ENCODE results near the gene POLQ.

Gene POLQ

DNA sequence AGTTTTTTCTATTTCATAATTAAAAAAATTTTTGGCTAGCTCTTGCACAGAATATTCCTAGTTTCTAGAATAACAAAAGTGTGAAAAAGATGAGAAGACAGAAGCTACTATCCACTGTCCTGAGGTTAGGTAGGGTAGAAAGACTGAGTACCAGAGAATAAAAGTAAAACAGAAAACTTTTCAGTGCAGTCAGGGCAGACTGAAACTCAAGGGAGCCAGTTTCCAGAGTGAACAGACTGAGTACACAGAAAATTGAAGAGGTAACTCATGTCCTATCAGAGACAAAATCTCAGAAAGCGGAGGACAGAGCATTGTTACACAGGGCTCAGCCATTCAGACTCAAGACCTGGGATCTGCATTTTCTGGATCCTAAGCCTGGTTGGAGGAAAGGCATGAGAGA is 38.6 kb upstream of the POLQ start:
- no peak overlapping the region for H3K27ac ChIP-seq (ENCODE audit: low read length)
- no peak overlapping the region for H3K4me2 ChIP-seq (ENCODE audit: insufficient read depth, low read length)
- DNase-seq (no peak), ATAC-seq (ENCODE audit: insufficient read depth, low read depth) (no peak)
- TF ChIP-seq, protein P1, sequence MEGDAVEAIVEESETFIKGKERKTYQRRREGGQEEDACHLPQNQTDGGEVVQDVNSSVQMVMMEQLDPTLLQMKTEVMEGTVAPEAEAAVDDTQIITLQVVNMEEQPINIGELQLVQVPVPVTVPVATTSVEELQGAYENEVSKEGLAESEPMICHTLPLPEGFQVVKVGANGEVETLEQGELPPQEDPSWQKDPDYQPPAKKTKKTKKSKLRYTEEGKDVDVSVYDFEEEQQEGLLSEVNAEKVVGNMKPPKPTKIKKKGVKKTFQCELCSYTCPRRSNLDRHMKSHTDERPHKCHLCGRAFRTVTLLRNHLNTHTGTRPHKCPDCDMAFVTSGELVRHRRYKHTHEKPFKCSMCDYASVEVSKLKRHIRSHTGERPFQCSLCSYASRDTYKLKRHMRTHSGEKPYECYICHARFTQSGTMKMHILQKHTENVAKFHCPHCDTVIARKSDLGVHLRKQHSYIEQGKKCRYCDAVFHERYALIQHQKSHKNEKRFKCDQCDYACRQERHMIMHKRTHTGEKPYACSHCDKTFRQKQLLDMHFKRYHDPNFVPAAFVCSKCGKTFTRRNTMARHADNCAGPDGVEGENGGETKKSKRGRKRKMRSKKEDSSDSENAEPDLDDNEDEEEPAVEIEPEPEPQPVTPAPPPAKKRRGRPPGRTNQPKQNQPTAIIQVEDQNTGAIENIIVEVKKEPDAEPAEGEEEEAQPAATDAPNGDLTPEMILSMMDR (IDR thresholded peaks at IDR 0.05; ENCODE audit: borderline replicate concordance, extremely low read depth, low read length, poor library complexity, severe bottlenecking) = no peak
- no peak for TF ChIP-seq EZH2 (IDR thresholded peaks at IDR 0.05; ENCODE audit: borderline replicate concordance, low read depth, low read length, severe bottlenecking)
- no peaks in the 10 kb centered on the region for H3K4me1 ChIP-seq (ENCODE audit: insufficient read depth, low read length)
- H3K27me3 ChIP-seq (ENCODE audit: insufficient read depth, low read length, poor library complexity) = no peaks in the 10 kb centered on the region
- H3K9ac ChIP-seq (ENCODE audit: low read depth, low read length) = no peak overlapping the region
- H2AFZ ChIP-seq (ENCODE audit: low read depth, low read length) = no peak overlapping the region
- no peaks in the 10 kb centered on the region for H3K79me2 ChIP-seq (ENCODE audit: insufficient read depth, low read length)
- no peaks in the 10 kb centered on the region for H4K20me1 ChIP-seq (ENCODE audit: insufficient read depth, low read length)
- no peaks in the 10 kb centered on the region for H3K36me3 ChIP-seq (ENCODE audit: insufficient read depth, low read length)
- no peaks in the 10 kb centered on the region for H3K9me3 ChIP-seq (ENCODE audit: insufficient read depth, low read length, severe bottlenecking)
- no peak overlapping the region for H3K4me3 ChIP-seq (ENCODE audit: low read depth in 1 of 2, low read length in 2 of 2)

DNA sequence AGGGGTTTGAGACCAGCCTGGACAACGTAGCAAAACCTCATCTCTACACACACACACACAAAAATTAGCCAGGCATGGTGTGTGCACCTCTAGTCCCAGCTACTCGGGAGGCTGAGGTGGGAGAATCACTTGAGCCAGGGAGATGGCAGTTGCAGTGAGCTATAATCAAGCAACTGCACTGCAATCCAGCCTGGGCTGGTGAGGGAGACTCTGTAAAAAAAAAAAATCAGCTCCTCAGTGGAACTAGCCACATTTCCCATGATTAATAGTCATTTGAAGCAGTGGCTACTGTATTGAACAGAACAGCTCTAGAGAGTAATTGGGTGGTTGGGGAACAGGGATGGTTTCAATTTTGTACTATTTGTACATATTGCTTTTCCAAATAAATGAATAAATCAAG is 35.9 kb upstream of the POLQ start:
- no peak for DNase-seq
- no peak for ATAC-seq (ENCODE audit: insufficient read depth, low read depth)
- H3K4me3 ChIP-seq (ENCODE audit: low read depth in 1 of 2, low read length in 2 of 2) = no peak overlapping the region
- TF ChIP-seq, protein P1 (IDR thresholded peaks at IDR 0.05; ENCODE audit: borderline replicate concordance, extremely low read depth, low read length, poor library complexity, severe bottlenecking) = no peak
- no peak for TF ChIP-seq EZH2 (IDR thresholded peaks at IDR 0.05; ENCODE audit: borderline replicate concordance, low read depth, low read length, severe bottlenecking)
- H4K20me1 ChIP-seq (ENCODE audit: insufficient read depth, low read length) = no peaks in the 10 kb centered on the region
- H3K4me1 ChIP-seq (ENCODE audit: insufficient read depth, low read length) = no peaks in the 10 kb centered on the region
- H3K9me3 ChIP-seq (ENCODE audit: insufficient read depth, low read length, severe bottlenecking) = no peaks in the 10 kb centered on the region
- H3K4me2 ChIP-seq (ENCODE audit: insufficient read depth, low read length) = no peak overlapping the region
- no peaks in the 10 kb centered on the region for H3K36me3 ChIP-seq (ENCODE audit: insufficient read depth, low read length)
- H3K27me3 ChIP-seq (ENCODE audit: insufficient read depth, low read length, poor library complexity) = no peaks in the 10 kb centered on the region
- H3K79me2 ChIP-seq (ENCODE audit: insufficient read depth, low read length) = no peaks in the 10 kb centered on the region
- H3K9ac ChIP-seq (ENCODE audit: low read depth, low read length) = no peak overlapping the region
- no peak overlapping the region for H2AFZ ChIP-seq (ENCODE audit: low read depth, low read length)
- no peak overlapping the region for H3K27ac ChIP-seq (ENCODE audit: low read length)

DNA sequence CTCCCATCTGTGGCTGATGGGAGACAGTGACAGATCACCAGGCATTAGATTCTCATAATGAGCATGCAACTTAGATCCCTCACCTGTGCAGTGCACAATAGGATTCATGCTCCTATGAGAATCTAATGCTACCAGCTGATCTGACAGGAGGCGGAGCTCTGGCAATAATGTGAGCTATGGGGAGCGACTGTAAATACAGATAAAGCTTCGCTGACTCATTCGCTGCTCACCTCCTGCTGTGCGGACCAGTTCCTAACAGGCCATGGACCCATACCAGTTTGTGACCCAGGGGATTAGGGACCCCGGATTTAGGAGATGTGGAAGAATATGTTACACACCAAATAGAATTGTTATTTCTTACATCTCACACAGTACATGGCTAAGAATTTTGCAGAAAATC is 28.7 kb upstream of the POLQ start:
- Histone ChIP-seq H3K27ac (ENCODE audit: low read length) (no peak overlapping the region), H3K4me2 (ENCODE audit: insufficient read depth, low read length) (no peak overlapping the region), H4K20me1 (ENCODE audit: insufficient read depth, low read length) (no peaks in the 10 kb centered on the region), H3K27me3 (ENCODE audit: insufficient read depth, low read length, poor library complexity) (no peaks in the 10 kb centered on the region), H3K9me3 (ENCODE audit: insufficient read depth, low read length, severe bottlenecking) (no peaks in the 10 kb centered on the region), H3K4me1 (ENCODE audit: insufficient read depth, low read length) (no peaks in the 10 kb centered on the region), H3K9ac (ENCODE audit: low read depth, low read length) (no peak overlapping the region), H2AFZ (ENCODE audit: low read depth, low read length) (no peak overlapping the region), H3K4me3 (ENCODE audit: low read depth in 1 of 2, low read length in 2 of 2) (no peak overlapping the region), H3K79me2 (ENCODE audit: insufficient read depth, low read length) (no peaks in the 10 kb centered on the region), H3K36me3 (ENCODE audit: insufficient read depth, low read length) (no peaks in the 10 kb centered on the region)
- TF ChIP-seq, protein P1 (IDR thresholded peaks at IDR 0.05; ENCODE audit: borderline replicate concordance, extremely low read depth, low read length, poor library complexity, severe bottlenecking) = no peak
- TF ChIP-seq EZH2 (IDR thresholded peaks at IDR 0.05; ENCODE audit: borderline replicate concordance, low read depth, low read length, severe bottlenecking) = no peak
- DNase-seq (no peak), ATAC-seq (ENCODE audit: insufficient read depth, low read depth) (no peak)

DNA sequence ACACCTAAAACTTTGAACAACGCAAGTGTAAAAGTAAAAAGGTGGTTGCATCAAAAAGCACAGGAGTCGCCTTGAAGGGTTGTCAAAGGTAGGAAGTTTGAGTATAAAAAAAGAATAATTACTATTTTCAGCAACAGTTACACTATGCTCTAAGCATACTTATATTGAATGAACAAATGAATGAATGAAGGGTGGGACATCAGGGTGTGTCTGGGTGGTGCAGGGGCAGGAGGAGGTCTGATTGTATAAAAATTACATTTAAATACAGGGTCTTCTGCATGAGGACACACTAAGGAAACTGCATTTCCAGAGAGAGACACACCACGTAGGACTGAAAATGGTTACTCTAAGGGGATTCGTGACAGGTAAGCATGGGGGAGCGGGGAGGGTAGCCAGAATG is 21.9 kb upstream of the POLQ start, which contains the start of gene ARGFX:
Gene ARGFX, plus strand, starts transcription at position 301 of the 400 bp plus-strand sequence. CDS start 2,765 bp downstream, outside the sequence.
- Histone ChIP-seq H3K4me1 (ENCODE audit: insufficient read depth, low read length) (no peaks in the 10 kb centered on the region), H3K79me2 (ENCODE audit: insufficient read depth, low read length) (no peaks in the 10 kb centered on the region), H3K4me2 (ENCODE audit: insufficient read depth, low read length) (no peak within 1 kb of the TSS), H3K36me3 (ENCODE audit: insufficient read depth, low read length) (no peaks in the 10 kb centered on the region), H2AFZ (ENCODE audit: low read depth, low read length) (no peak within 1 kb of the TSS), H3K9me3 (ENCODE audit: insufficient read depth, low read length, severe bottlenecking) (no peaks in the 10 kb centered on the region), H3K27ac (ENCODE audit: low read length) (no peak within 1 kb of the TSS), H4K20me1 (ENCODE audit: insufficient read depth, low read length) (no peaks in the 10 kb centered on the region), H3K27me3 (ENCODE audit: insufficient read depth, low read length, poor library complexity) (no peaks in the 10 kb centered on the region), H3K9ac (ENCODE audit: low read depth, low read length) (no peak within 1 kb of the TSS), H3K4me3 (ENCODE audit: low read depth in 1 of 2, low read length in 2 of 2) (no peak within 1 kb of the TSS)
- no peak for ATAC-seq (ENCODE audit: insufficient read depth, low read depth)
- DNase-seq = no peak
- TF ChIP-seq, protein P1 (IDR thresholded peaks at IDR 0.05; ENCODE audit: borderline replicate concordance, extremely low read depth, low read length, poor library complexity, severe bottlenecking) = no peak
- TF ChIP-seq EZH2 (IDR thresholded peaks at IDR 0.05; ENCODE audit: borderline replicate concordance, low read depth, low read length, severe bottlenecking) = no peak

All from DND-41 (cell line).